Spleen (tissue), 11 donors: ENCODE results near the gene RORB. TPM values are rescaled to one million over a fixed set of nuclear protein-coding genes. Genes with fewer than 3 reads are reported as not detected.

Experiments
- DNase-seq: peaks from one replicate; pipeline ENCODE4 v3.0.0-alpha.2; 2020
- H3K27ac ChIP-seq, 8 donors: fragments of 200-600 bp; sonication (generic) in 7 of 8; 1 replicate in 4 of 8; 2 replicates in 4 of 8; pipeline versions ENCODE4 v1.5.0 to v1.8.0; 2016 to 2021; ENCODE audit warnings: inconsistent platforms in 4 of 8, mild to moderate bottlenecking in 4 of 8, moderate library complexity in 1 of 8
- H3K27me3 ChIP-seq, 7 donors: fragments of 200-600 bp; sonication (generic) in 6 of 7; replicated peaks in 1 of 7; 1 replicate in 4 of 7; 2 replicates in 3 of 7; pipeline versions ENCODE4 v1.5.0 to v1.8.0; 2016 to 2021; ENCODE audit warnings: inconsistent platforms in 3 of 7, mild to moderate bottlenecking in 1 of 7
- H3K36me3 ChIP-seq, 6 donors: fragments of 200-600 bp; sonication (generic) in 5 of 6; 1 replicate in 4 of 6; 2 replicates in 2 of 6; pipeline versions ENCODE4 v1.5.0 to v1.8.0; 2016 to 2021; ENCODE audit warnings: inconsistent platforms in 2 of 6
- H3K4me1 ChIP-seq, 6 donors: fragments of 200-600 bp; sonication (generic) in 5 of 6; 1 replicate in 3 of 6; 2 replicates in 3 of 6; pipeline versions ENCODE4 v1.5.0 to v1.8.0; 2016 to 2021; ENCODE audit warnings: inconsistent platforms in 3 of 6
- H3K4me3 ChIP-seq, 8 donors: fragments of 200-600 bp; sonication (generic) in 7 of 8; 1 replicate in 4 of 8; 2 replicates in 4 of 8; pipeline versions ENCODE4 v1.5.0 to v1.8.0; 2016 to 2021; ENCODE audit warnings: inconsistent platforms in 4 of 8, mild to moderate bottlenecking in 4 of 8, moderate library complexity in 2 of 8
- H3K9me3 ChIP-seq, 8 donors: fragments of 200-600 bp; sonication (generic) in 7 of 8; 1 replicate in 4 of 8; 2 replicates in 4 of 8; pipeline versions ENCODE4 v1.5.0 to v1.8.0; 2016 to 2021; ENCODE audit warnings: inconsistent platforms in 4 of 8
- CTCF ChIP-seq, 11 experiments: fragments of 200-600 bp in 7 of 11; fragments of 450-650 bp in 4 of 11; sonication (generic) in 4 of 11; IDR thresholded peaks in 8 of 11; conservative IDR thresholded peaks in 3 of 11; 1 replicate in 7 of 11; 2 replicates in 4 of 11; pipeline versions ENCODE4 v1.4.0 to v1.8.0; 2016 to 2021; ENCODE audit warnings: antibody characterized with exemption in 11 of 11, inconsistent platforms in 4 of 11, mild to moderate bottlenecking in 1 of 11
- POLR2A ChIP-seq, 3 donors: fragments of 450-650 bp; IDR thresholded peaks; one replicate each; pipeline ENCODE4 v1.5.1; 2017; ENCODE audit warnings: antibody characterized with exemption in 3 of 3, mild to moderate bottlenecking in 1 of 3
- POLR2AphosphoS5 ChIP-seq, 3 donors: sonication (generic); formaldehyde crosslinking; IDR thresholded peaks; one replicate each; pipeline ENCODE4 v1.5.1; 2017; ENCODE audit warnings: antibody characterized with exemption in 3 of 3
- WGBS, 5 donors: extraction: QIAGEN DNeasy Blood & Tissue Kit in 3 of 5; methylation state at CpG; one replicate each; pipeline versions ENCODE4 v1.1.5 to v1.1.7; 2013 to 2018; 5-methylcytosine and 5-hydroxymethylcytosine counted together
- intact Hi-C: fragments of 100-400 bp; cut with DNase I; formaldehyde crosslinking; loops from one replicate; pipeline ENCODE4 v1.15.0; 2023; ENCODE audit warnings: low total_unique reads
- polyA plus RNA-seq, 3 donors: library from polyadenylated mRNA; stranded (reverse); fragments of 200-250 nt; gene quantifications; one replicate each; pipeline ENCODE4 v1.2.1, GENCODE V29; 2013
- total RNA-seq, 7 donors: library from RNA; depleted of rRNA in 3 of 7; stranded (reverse); fragments of >200 nt in 3 of 7; fragmentation: NEBNext Ultra II Directional in 4 of 7; extraction: Animal tissue kit (Norgen Biotek cat#: 25700) in 4 of 7; gene quantifications; one replicate each; pipeline versions ENCODE4 v1.1.0 to v1.2.1, GENCODE V29; 2016 to 2021
- donor health status: healthy with polysubstance abuse.
- donor health status: DM: no; HTN: no; CAD: no; lungs with moderate emphysema.
- donor health status: DM: no; HTN: no; CAD: no.
- donor health status: Bipolar disorder and iron deficiency.
- donor health status: healthy.
- donor health status: DM: no; HTN: no; CAD: no.
- donor health status: DM: yes; HTN: yes; CAD: no.

The RORB gene
- total and polyA plus RNA-seq, 10 donors = 0.02 to 0.18 (median 0.09) TPM; not detected in 2

- Histone ChIP-seq H3K4me3 (no peak overlapping the region), H3K9me3 (no peaks in the 10 kb centered on the region), H3K4me1 (no peaks in the 10 kb centered on the region), H3K36me3 (peaks cover 0 to 36% (median 0%) of the 10 kb centered on the region in 6 donors), H3K27ac (no peak overlapping the region), H3K27me3 (peaks cover 0 to 3% (median 0%) of the 10 kb centered on the region in 7 donors)
- WGBS, 5 donors = 84 to 92% (median 91%) methylated on average over 4 of the region's 4 CpGs
- intact Hi-C loops = no loop called here
- no peak for TF ChIP-seq CTCF (IDR thresholded peaks at IDR 0.05 in 8 of 11, conservative IDR thresholded peaks at IDR 0.05 in 3 of 11)
- TF ChIP-seq POLR2A (IDR thresholded peaks at IDR 0.05) = no peak
- no peak for TF ChIP-seq POLR2AphosphoS5 (IDR thresholded peaks at IDR 0.05)
- DNase-seq = no peak
Observed at GRCh38 chr9:74736646-74737045, 239.5 kb downstream of the RORB start.

- Histone ChIP-seq H3K9me3 (no peaks in the 10 kb centered on the region), H3K36me3 (peaks cover 0 to 35% (median 0%) of the 10 kb centered on the region in 6 donors), H3K4me3 (no peak overlapping the region), H3K27me3 (peaks cover 0 to 17% (median 0%) of the 10 kb centered on the region in 7 donors), H3K4me1 (peaks cover 0 to 7% (median 0%) of the 10 kb centered on the region in 6 donors), H3K27ac (no peak overlapping the region)
- no peak for DNase-seq
- WGBS, 5 donors = 95 to 100% (median 98%) methylated on average over 1 of the region's 1 CpG
- intact Hi-C loops = loop anchor here (5.0 kb wide), 1 partner anchor 165 kb away; no protein-coding TSS in a partner anchor
- TF ChIP-seq CTCF (IDR thresholded peaks at IDR 0.05 in 8 of 11, conservative IDR thresholded peaks at IDR 0.05 in 3 of 11) (no peak), POLR2A (IDR thresholded peaks at IDR 0.05) (no peak), POLR2AphosphoS5 (IDR thresholded peaks at IDR 0.05) (no peak)
Observed at GRCh38 chr9:74742191-74742790, 245.2 kb downstream of the RORB start.
